ENCODE measurements around the gene HAAO. TPM values are rescaled to one million over a fixed set of nuclear protein-coding genes. Genes with fewer than 3 reads are reported as not detected.

HAAO gene
- total RNA-seq, 8 experiments from 2014 or later = 0.41 to 2.2 (median 1.5) TPM; not detected in 1

- ATAC-seq (replicated peaks in 6 of 8) = no peak
- Histone ChIP-seq H3K27ac (no peak overlapping the region), H3K4me1 (replicated peaks in 1 of 2) (peaks cover 6 to 7% of the 10 kb centered on the region in 2 donors), H3K4me3 (no peak overlapping the region)
- in situ Hi-C loops (cut with MboI; ENCODE audit: low pct_unique_long_range_greater_than_20kb in 2 of 9, low sequenced_read_pairs in 9 of 9, unreplicated experiment in 9 of 9) = no loop called here
- 17 to 100% (median 54%) methylated on average over 1 to 2 of the region's 12 CpGs; no CpG with 5 or more reads in 6 of the 10 experiments for WGBS, 10 experiments
Observed at GRCh38 chr2:42787788-42788477, 4.5 kb downstream of the HAAO start.

GRCh38 chr2:42787424-42787787, 5.0 kb downstream of the HAAO start:
- in situ Hi-C loops (cut with MboI; ENCODE audit: low pct_unique_long_range_greater_than_20kb in 2 of 9, low sequenced_read_pairs in 9 of 9, unreplicated experiment in 9 of 9) = no loop called here
- no peak overlapping the region for H3K27ac ChIP-seq
- peaks cover 6 to 7% of the 10 kb centered on the region in 2 donors for H3K4me1 ChIP-seq (replicated peaks in 1 of 2)
- no peak overlapping the region for H3K4me3 ChIP-seq
- 43 to 100% (median 70%) methylated on average over 1 to 2 of the region's 3 CpGs; no CpG with 5 or more reads in 6 of the 10 experiments for WGBS, 10 experiments
- no peak for ATAC-seq (replicated peaks in 6 of 8)

- H3K4me1 ChIP-seq (replicated peaks in 1 of 2) = peaks cover 6 to 7% of the 10 kb centered on the region in 2 donors
- no peak overlapping the region for H3K4me3 ChIP-seq
- in situ Hi-C loops (cut with MboI; ENCODE audit: low pct_unique_long_range_greater_than_20kb in 2 of 9, low sequenced_read_pairs in 9 of 9, unreplicated experiment in 9 of 9) = no loop called here
- no peak overlapping the region for H3K27ac ChIP-seq
- WGBS, 10 experiments = 0 to 100% (median 100%) methylated on average over 1 to 7 of the region's 15 CpGs; no CpG with 5 or more reads in 3 of the 10 experiments
- ATAC-seq (replicated peaks in 6 of 8) = no peak
Observed at GRCh38 chr2:42786561-42787345, 5.6 kb downstream of the HAAO start.

GRCh38 chr2:42784204-42784880, 8.0 kb downstream of the HAAO start:
- WGBS, 10 experiments = 92 to 93% methylated on average over 2 to 3 of the region's 7 CpGs; no CpG with 5 or more reads in 8 of the 10 experiments
- in situ Hi-C loops (cut with MboI; ENCODE audit: low pct_unique_long_range_greater_than_20kb in 2 of 9, low sequenced_read_pairs in 9 of 9, unreplicated experiment in 9 of 9) = no loop called here
- no peak overlapping the region for H3K4me3 ChIP-seq

GRCh38 chr2:42783511-42783910, 8.9 kb downstream of the HAAO start:
- H3K27ac ChIP-seq = no peak overlapping the region
- no peak overlapping the region for H3K4me3 ChIP-seq
- H3K4me1 ChIP-seq (replicated peaks in 1 of 2) = peaks cover 6 to 7% of the 10 kb centered on the region in 2 donors
- WGBS, 10 experiments = 80% methylated on average over 1 of the region's 9 CpGs; no CpG with 5 or more reads in 9 of the 10 experiments
- no peak for ATAC-seq (replicated peaks in 6 of 8)
- in situ Hi-C loops (cut with MboI; ENCODE audit: low pct_unique_long_range_greater_than_20kb in 2 of 9, low sequenced_read_pairs in 9 of 9, unreplicated experiment in 9 of 9) = no loop called here

More at GRCh38 chr2:42784204-42784880, 8.0 kb downstream of the HAAO start:
- Histone ChIP-seq H3K27ac (no peak overlapping the region), H3K4me1 (replicated peaks in 1 of 2) (peaks cover 6 to 7% of the 10 kb centered on the region in 2 donors)
- no peak for ATAC-seq (replicated peaks in 6 of 8)

GRCh38 chr2:42781181-42781580, 11.2 kb downstream of the HAAO start:
- in situ Hi-C loops (cut with MboI; ENCODE audit: low pct_unique_long_range_greater_than_20kb in 2 of 9, low sequenced_read_pairs in 9 of 9, unreplicated experiment in 9 of 9) = no loop called here
- 13 to 71% (median 38%) methylated on average over 1 of the region's 1 CpG; no CpG with 5 or more reads in 4 of the 10 experiments for WGBS, 10 experiments

GRCh38 chr2:42777883-42778805, 14.2 kb downstream of the HAAO start:
- ATAC-seq (replicated peaks in 6 of 8) = peak in 1 of 8 experiments; percentile 49
- Histone ChIP-seq H3K4me1 (replicated peaks in 1 of 2) (no peaks in the 10 kb centered on the region), H3K4me3 (no peak overlapping the region), H3K27ac (no peak overlapping the region)
- in situ Hi-C loops (cut with MboI; ENCODE audit: low pct_unique_long_range_greater_than_20kb in 2 of 9, low sequenced_read_pairs in 9 of 9, unreplicated experiment in 9 of 9) = no loop called here
- 42 to 100% (median 76%) methylated on average over 1 to 3 of the region's 3 CpGs; no CpG with 5 or more reads in 1 of the 10 experiments for WGBS, 10 experiments

More at GRCh38 chr2:42781181-42781580, 11.2 kb downstream of the HAAO start:
- ATAC-seq (replicated peaks in 6 of 8) = no peak
- H3K4me3 ChIP-seq = no peak overlapping the region
- no peak overlapping the region for H3K27ac ChIP-seq
- peaks cover 3 to 6% of the 10 kb centered on the region in 2 donors for H3K4me1 ChIP-seq (replicated peaks in 1 of 2)

- ATAC-seq (replicated peaks in 6 of 8) = no peak
- in situ Hi-C loops (cut with MboI; ENCODE audit: low pct_unique_long_range_greater_than_20kb in 2 of 9, low sequenced_read_pairs in 9 of 9, unreplicated experiment in 9 of 9) = no loop called here
- H3K4me3 ChIP-seq = no peak overlapping the region
- no peaks in the 10 kb centered on the region for H3K4me1 ChIP-seq (replicated peaks in 1 of 2)
- no peak overlapping the region for H3K27ac ChIP-seq
- WGBS, 10 experiments = 57 to 100% (median 92%) methylated on average over 1 to 3 of the region's 3 CpGs
Observed at GRCh38 chr2:42775810-42776209, 16.6 kb downstream of the HAAO start.

GRCh38 chr2:42775186-42775585, 17.2 kb downstream of the HAAO start:
- Histone ChIP-seq H3K4me3 (no peak overlapping the region), H3K4me1 (replicated peaks in 1 of 2) (no peaks in the 10 kb centered on the region), H3K27ac (no peak overlapping the region)
- ATAC-seq (replicated peaks in 6 of 8) = no peak
- WGBS, 10 experiments = 43 to 100% (median 81%) methylated on average over 1 to 2 of the region's 2 CpGs; no CpG with 5 or more reads in 2 of the 10 experiments
- in situ Hi-C loops (cut with MboI; ENCODE audit: low pct_unique_long_range_greater_than_20kb in 2 of 9, low sequenced_read_pairs in 9 of 9, unreplicated experiment in 9 of 9) = no loop called here

- Histone ChIP-seq H3K27ac (no peak overlapping the region), H3K4me1 (replicated peaks in 1 of 2) (no peaks in the 10 kb centered on the region), H3K4me3 (no peak overlapping the region)
- ATAC-seq (replicated peaks in 6 of 8) = no peak
- in situ Hi-C loops (cut with MboI; ENCODE audit: low pct_unique_long_range_greater_than_20kb in 2 of 9, low sequenced_read_pairs in 9 of 9, unreplicated experiment in 9 of 9) = no loop called here
- 57 to 100% (median 94%) methylated on average over 1 to 2 of the region's 5 CpGs; no CpG with 5 or more reads in 2 of the 10 experiments for WGBS, 10 experiments
Observed at GRCh38 chr2:42771546-42772153, 20.7 kb downstream of the HAAO start.

- H3K4me1 ChIP-seq (replicated peaks in 1 of 2) = no peaks in the 10 kb centered on the region
- H3K27ac ChIP-seq = no peak overlapping the region
- peak; percentile 54 to 91 (median 75) for ATAC-seq (replicated peaks in 6 of 8)
- no peak overlapping the region for H3K4me3 ChIP-seq
- WGBS, 10 experiments = 60 to 93% (median 86%) methylated on average over 1 to 6 of the region's 19 CpGs; no CpG with 5 or more reads in 5 of the 10 experiments
- in situ Hi-C loops (cut with MboI; ENCODE audit: low pct_unique_long_range_greater_than_20kb in 2 of 9, low sequenced_read_pairs in 9 of 9, unreplicated experiment in 9 of 9) = no loop called here
Observed at GRCh38 chr2:42770288-42771131, 21.9 kb downstream of the HAAO start.

Measured in motor neuron (in vitro differentiated cells).